ENCODE measurements around the gene DIAPH3. TPM values are rescaled to one million over a fixed set of nuclear protein-coding genes. Genes with fewer than 3 reads are reported as not detected.

The DIAPH3 gene
- total and polyA plus RNA-seq, 9 donors, result 4.3 to 12.4 (median 7.9) TPM

GRCh38 chr13:60158321-60158801 is 5.4 kb downstream of the DIAPH3 start:
- no peak for DNase-seq
- Histone ChIP-seq H3K4me1 (ENCODE audit: control insufficient read depth, insufficient read depth, low read length) (peaks cover 2% of the 10 kb centered on the region), H3K27ac (ENCODE audit: low read length) (no peak overlapping the region), H3K27me3 (ENCODE audit: control insufficient read depth, insufficient read depth, low read length) (no peaks in the 10 kb centered on the region), H3K36me3 (ENCODE audit: control insufficient read depth, insufficient read depth, low read length) (no peaks in the 10 kb centered on the region), H3K9me3 (replicated peaks; ENCODE audit: control insufficient read depth, low read depth, low read length) (peaks cover 8% of the 10 kb centered on the region), H3K4me3 (ENCODE audit: low read length) (no peak overlapping the region)

GRCh38 chr13:60155978-60156377 is 7.8 kb downstream of the DIAPH3 start:
- DNase-seq, result no peak
- Histone ChIP-seq H3K27me3 (ENCODE audit: control insufficient read depth, insufficient read depth, low read length) (no peaks in the 10 kb centered on the region), H3K27ac (ENCODE audit: low read length) (no peak overlapping the region), H3K36me3 (ENCODE audit: control insufficient read depth, insufficient read depth, low read length) (no peaks in the 10 kb centered on the region), H3K4me1 (ENCODE audit: control insufficient read depth, insufficient read depth, low read length) (no peaks in the 10 kb centered on the region), H3K9me3 (replicated peaks; ENCODE audit: control insufficient read depth, low read depth, low read length) (peaks cover 8% of the 10 kb centered on the region), H3K4me3 (ENCODE audit: low read length) (no peak overlapping the region)

- H3K4me1 ChIP-seq (ENCODE audit: control insufficient read depth, insufficient read depth, low read length), result no peaks in the 10 kb centered on the region
- no peak overlapping the region for H3K4me3 ChIP-seq (ENCODE audit: low read length)
- peaks cover 7% of the 10 kb centered on the region for H3K9me3 ChIP-seq (replicated peaks; ENCODE audit: control insufficient read depth, low read depth, low read length)
- H3K36me3 ChIP-seq (ENCODE audit: control insufficient read depth, insufficient read depth, low read length), result no peaks in the 10 kb centered on the region
- no peak overlapping the region for H3K27ac ChIP-seq (ENCODE audit: low read length)
- no peaks in the 10 kb centered on the region for H3K27me3 ChIP-seq (ENCODE audit: control insufficient read depth, insufficient read depth, low read length)
- DNase-seq, result no peak
These were observed 10.8 kb downstream of the DIAPH3 start for GRCh38 chr13:60152904-60153303.

GRCh38 chr13:60152114-60152513 is 11.6 kb downstream of the DIAPH3 start:
- no peak overlapping the region for H3K4me3 ChIP-seq (ENCODE audit: low read length)
- peaks cover 2% of the 10 kb centered on the region for H3K9me3 ChIP-seq (replicated peaks; ENCODE audit: control insufficient read depth, low read depth, low read length)
- H3K4me1 ChIP-seq (ENCODE audit: control insufficient read depth, insufficient read depth, low read length), result no peaks in the 10 kb centered on the region
- no peaks in the 10 kb centered on the region for H3K27me3 ChIP-seq (ENCODE audit: control insufficient read depth, insufficient read depth, low read length)
- H3K36me3 ChIP-seq (ENCODE audit: control insufficient read depth, insufficient read depth, low read length), result no peaks in the 10 kb centered on the region
- no peak overlapping the region for H3K27ac ChIP-seq (ENCODE audit: low read length)
- no peak for DNase-seq

GRCh38 chr13:60150538-60150937 is 13.2 kb downstream of the DIAPH3 start:
- no peak overlapping the region for H3K27ac ChIP-seq (ENCODE audit: low read length)
- no peaks in the 10 kb centered on the region for H3K9me3 ChIP-seq (replicated peaks; ENCODE audit: control insufficient read depth, low read depth, low read length)
- no peak overlapping the region for H3K4me3 ChIP-seq (ENCODE audit: low read length)
- no peak for DNase-seq
- no peaks in the 10 kb centered on the region for H3K36me3 ChIP-seq (ENCODE audit: control insufficient read depth, insufficient read depth, low read length)
- no peaks in the 10 kb centered on the region for H3K4me1 ChIP-seq (ENCODE audit: control insufficient read depth, insufficient read depth, low read length)
- no peaks in the 10 kb centered on the region for H3K27me3 ChIP-seq (ENCODE audit: control insufficient read depth, insufficient read depth, low read length)
- WGBS (ENCODE audit: insufficient coverage), result 100% methylated on average over 2 of the region's 2 CpGs

- no peaks in the 10 kb centered on the region for H3K4me1 ChIP-seq (ENCODE audit: control insufficient read depth, insufficient read depth, low read length)
- H3K27ac ChIP-seq (ENCODE audit: low read length), result no peak overlapping the region
- H3K36me3 ChIP-seq (ENCODE audit: control insufficient read depth, insufficient read depth, low read length), result no peaks in the 10 kb centered on the region
- no peak overlapping the region for H3K4me3 ChIP-seq (ENCODE audit: low read length)
- no peak for DNase-seq
- H3K9me3 ChIP-seq (replicated peaks; ENCODE audit: control insufficient read depth, low read depth, low read length), result no peaks in the 10 kb centered on the region
- 60% methylated on average over 1 of the region's 4 CpGs for WGBS (ENCODE audit: insufficient coverage)
- no peaks in the 10 kb centered on the region for H3K27me3 ChIP-seq (ENCODE audit: control insufficient read depth, insufficient read depth, low read length)
These were observed 14.8 kb downstream of the DIAPH3 start for GRCh38 chr13:60148918-60149317.

- H3K4me3 ChIP-seq (ENCODE audit: low read length), result no peak overlapping the region
- H3K4me1 ChIP-seq (ENCODE audit: control insufficient read depth, insufficient read depth, low read length), result no peaks in the 10 kb centered on the region
- H3K36me3 ChIP-seq (ENCODE audit: control insufficient read depth, insufficient read depth, low read length), result no peaks in the 10 kb centered on the region
- no peaks in the 10 kb centered on the region for H3K27me3 ChIP-seq (ENCODE audit: control insufficient read depth, insufficient read depth, low read length)
- H3K9me3 ChIP-seq (replicated peaks; ENCODE audit: control insufficient read depth, low read depth, low read length), result no peaks in the 10 kb centered on the region
- H3K27ac ChIP-seq (ENCODE audit: low read length), result no peak overlapping the region
- DNase-seq, result no peak
These were observed 16.4 kb downstream of the DIAPH3 start for GRCh38 chr13:60147361-60147760.

- Histone ChIP-seq H3K4me1 (ENCODE audit: control insufficient read depth, insufficient read depth, low read length) (no peaks in the 10 kb centered on the region), H3K4me3 (ENCODE audit: low read length) (no peak overlapping the region), H3K27me3 (ENCODE audit: control insufficient read depth, insufficient read depth, low read length) (no peaks in the 10 kb centered on the region), H3K36me3 (ENCODE audit: control insufficient read depth, insufficient read depth, low read length) (no peaks in the 10 kb centered on the region), H3K9me3 (replicated peaks; ENCODE audit: control insufficient read depth, low read depth, low read length) (no peaks in the 10 kb centered on the region), H3K27ac (ENCODE audit: low read length) (no peak overlapping the region)
- DNase-seq, result no peak
- WGBS (ENCODE audit: insufficient coverage), result no CpG with 5 or more reads among the region's 2 CpGs
These were observed 17.3 kb downstream of the DIAPH3 start for GRCh38 chr13:60146471-60146870.

GRCh38 chr13:60143775-60144174 is 20.0 kb downstream of the DIAPH3 start:
- Histone ChIP-seq H3K27me3 (ENCODE audit: control insufficient read depth, insufficient read depth, low read length) (no peaks in the 10 kb centered on the region), H3K9me3 (replicated peaks; ENCODE audit: control insufficient read depth, low read depth, low read length) (no peaks in the 10 kb centered on the region), H3K27ac (ENCODE audit: low read length) (no peak overlapping the region), H3K4me3 (ENCODE audit: low read length) (no peak overlapping the region), H3K4me1 (ENCODE audit: control insufficient read depth, insufficient read depth, low read length) (no peaks in the 10 kb centered on the region), H3K36me3 (ENCODE audit: control insufficient read depth, insufficient read depth, low read length) (no peaks in the 10 kb centered on the region)
- DNase-seq, result no peak
- WGBS (ENCODE audit: insufficient coverage), result no CpG with 5 or more reads among the region's 3 CpGs

- DNase-seq, result no peak
These were observed 24.5 kb downstream of the DIAPH3 start for GRCh38 chr13:60139272-60139671.

GRCh38 chr13:60138674-60139073 is 25.1 kb downstream of the DIAPH3 start:
- DNase-seq, result no peak
- WGBS (ENCODE audit: insufficient coverage), result no CpG with 5 or more reads among the region's 1 CpG
- no peaks in the 10 kb centered on the region for H3K36me3 ChIP-seq (ENCODE audit: control insufficient read depth, insufficient read depth, low read length)
- no peaks in the 10 kb centered on the region for H3K9me3 ChIP-seq (replicated peaks; ENCODE audit: control insufficient read depth, low read depth, low read length)
- H3K27me3 ChIP-seq (ENCODE audit: control insufficient read depth, insufficient read depth, low read length), result no peaks in the 10 kb centered on the region
- H3K4me1 ChIP-seq (ENCODE audit: control insufficient read depth, insufficient read depth, low read length), result no peaks in the 10 kb centered on the region
- no peak overlapping the region for H3K27ac ChIP-seq (ENCODE audit: low read length)
- H3K4me3 ChIP-seq (ENCODE audit: low read length), result no peak overlapping the region

More at GRCh38 chr13:60139272-60139671, 24.5 kb downstream of the DIAPH3 start:
- Histone ChIP-seq H3K36me3 (ENCODE audit: control insufficient read depth, insufficient read depth, low read length) (no peaks in the 10 kb centered on the region), H3K27me3 (ENCODE audit: control insufficient read depth, insufficient read depth, low read length) (no peaks in the 10 kb centered on the region), H3K4me1 (ENCODE audit: control insufficient read depth, insufficient read depth, low read length) (no peaks in the 10 kb centered on the region), H3K4me3 (ENCODE audit: low read length) (no peak overlapping the region), H3K9me3 (replicated peaks; ENCODE audit: control insufficient read depth, low read depth, low read length) (no peaks in the 10 kb centered on the region), H3K27ac (ENCODE audit: low read length) (no peak overlapping the region)
- WGBS (ENCODE audit: insufficient coverage), result no CpG with 5 or more reads among the region's 3 CpGs
